Skin epidermis (tissue), 12 donors: ENCODE measurements around the gene EFHB.
"Not testable (repeated sequence)": the region's sequence is repeated elsewhere in the genome, so short reads cannot be mapped to it uniquely, and the experiment has no call there.

Source experiments
- H3K27ac ChIP-seq, 21 experiments: fragments of 200-600 bp; sonication (generic) in 11 of 21; one replicate each; pipeline ENCODE4 v1.5.0; 2020; ENCODE audit warnings: mild to moderate bottlenecking in 3 of 21, inconsistent platforms in 2 of 21, moderate library complexity in 2 of 21
- H3K4me3 ChIP-seq, 7 experiments: fragments of 200-600 bp; sonication (generic) in 2 of 7; one replicate each; pipeline ENCODE4 v1.5.0; 2020; ENCODE audit warnings: inconsistent platforms in 2 of 7, mild to moderate bottlenecking in 2 of 7, moderate library complexity in 1 of 7

EFHB gene

DNA sequence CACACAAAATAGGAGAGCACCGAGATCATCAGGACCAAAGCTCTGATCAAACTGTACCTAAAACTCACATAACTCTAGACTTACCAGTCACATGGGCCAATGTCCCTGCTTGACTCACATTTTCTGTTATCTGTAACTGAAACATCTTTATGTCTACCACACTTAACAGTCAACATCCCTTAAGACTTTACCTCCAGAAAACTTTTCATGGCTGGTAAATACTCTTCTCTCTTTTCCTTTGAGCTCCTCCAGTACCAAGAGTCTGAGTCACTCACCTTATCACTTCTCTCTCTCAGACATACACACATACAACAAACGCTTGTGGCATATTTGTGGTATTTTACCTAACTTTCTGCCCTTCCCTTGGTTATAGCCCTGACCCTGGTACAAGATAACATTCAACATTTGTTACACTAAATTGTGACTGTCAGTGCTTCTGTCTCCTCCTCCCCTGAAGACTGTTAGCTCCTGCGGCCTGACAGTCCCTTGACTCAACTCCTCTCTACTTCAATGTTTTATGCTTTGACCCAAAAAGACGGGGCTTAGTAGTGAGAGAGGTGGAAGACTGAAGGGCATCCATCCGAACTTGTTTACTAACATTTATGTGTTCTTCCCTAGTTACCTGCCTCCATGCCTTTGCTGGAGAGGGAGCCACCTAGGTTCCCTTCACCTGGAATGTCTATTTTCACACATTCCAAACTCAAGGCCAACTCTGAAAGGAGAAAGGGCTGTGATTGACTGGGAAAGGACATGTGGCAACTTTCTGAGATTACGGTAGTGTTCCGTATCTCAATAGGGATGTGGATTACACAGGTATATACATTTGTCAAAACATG is 3.7 kb upstream of the EFHB start:
- H3K4me3 ChIP-seq: no peak overlapping the region
- no peak overlapping the region for H3K27ac ChIP-seq

GRCh38 chr3:19932422-19932821 is 1.6 kb downstream of the EFHB start:
- H3K27ac ChIP-seq: no peak overlapping the region
- no peak overlapping the region for H3K4me3 ChIP-seq

- Histone ChIP-seq H3K4me3 (no peak overlapping the region), H3K27ac (peak overlapping the region in 1 of 21 experiments; percentile 34)
Observed at GRCh38 chr3:19931767-19932188, 2.2 kb downstream of the EFHB start.

- peak overlapping the region in 1 of 21 experiments; percentile 34 for H3K27ac ChIP-seq
Observed at GRCh38 chr3:19931180-19931692, 2.8 kb downstream of the EFHB start.

GRCh38 chr3:19920401-19921080 is 13.5 kb downstream of the EFHB start:
- Histone ChIP-seq H3K4me3 (no peak overlapping the region), H3K27ac (no peak overlapping the region)

More at GRCh38 chr3:19931180-19931692, 2.8 kb downstream of the EFHB start:
- H3K4me3 ChIP-seq: no peak overlapping the region

- Histone ChIP-seq H3K4me3 (no peak overlapping the region), H3K27ac (no peak overlapping the region)
Observed at GRCh38 chr3:19917167-19917566, 16.9 kb downstream of the EFHB start.

DNA sequence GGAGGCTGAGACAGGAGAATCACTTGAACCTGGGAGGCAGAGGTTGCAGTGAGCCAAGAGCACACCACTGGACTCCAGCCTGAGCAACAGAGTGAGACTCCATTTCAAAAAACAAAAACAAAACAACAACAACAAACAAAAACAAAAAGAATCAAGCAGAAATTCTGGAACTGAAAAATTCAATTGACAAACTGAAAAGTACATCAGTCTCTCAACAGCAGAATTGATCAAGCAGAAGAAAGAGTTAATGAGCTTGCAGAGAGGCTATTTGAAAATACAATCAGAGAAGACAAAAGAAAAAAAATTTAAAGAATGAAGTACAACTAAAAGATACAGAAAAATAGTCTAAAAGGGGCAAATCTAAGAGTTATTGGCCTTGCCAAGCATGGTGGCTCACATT is 22.6 kb downstream of the EFHB start:
- no peak overlapping the region for H3K4me3 ChIP-seq

DNA sequence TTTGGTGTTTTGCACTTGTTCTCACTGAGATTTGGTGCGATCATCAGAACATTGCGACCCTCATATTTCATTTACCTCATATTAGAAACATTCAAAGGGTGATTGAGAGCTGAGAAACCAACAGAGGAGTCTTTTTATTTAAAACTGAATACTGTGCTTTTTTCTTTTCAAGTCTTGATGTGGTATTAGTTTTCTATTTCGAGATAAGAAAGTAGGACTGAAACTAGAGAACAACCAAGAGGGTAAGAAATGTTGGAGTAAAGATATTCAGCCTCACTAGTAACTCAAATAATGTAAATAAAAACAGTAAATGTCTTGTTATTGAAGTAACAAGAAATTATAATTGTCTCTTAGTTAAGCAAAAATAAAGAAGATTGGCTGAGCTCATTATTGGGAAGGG is 26.5 kb downstream of the EFHB start:
- Histone ChIP-seq H3K27ac (no peak overlapping the region), H3K4me3 (no peak overlapping the region)

More for the DNA sequence above, 22.6 kb downstream of the EFHB start:
- no peak overlapping the region for H3K27ac ChIP-seq

GRCh38 chr3:19903649-19904048 is 30.4 kb downstream of the EFHB start:
- Histone ChIP-seq H3K27ac (no peak overlapping the region), H3K4me3 (no peak overlapping the region)

DNA sequence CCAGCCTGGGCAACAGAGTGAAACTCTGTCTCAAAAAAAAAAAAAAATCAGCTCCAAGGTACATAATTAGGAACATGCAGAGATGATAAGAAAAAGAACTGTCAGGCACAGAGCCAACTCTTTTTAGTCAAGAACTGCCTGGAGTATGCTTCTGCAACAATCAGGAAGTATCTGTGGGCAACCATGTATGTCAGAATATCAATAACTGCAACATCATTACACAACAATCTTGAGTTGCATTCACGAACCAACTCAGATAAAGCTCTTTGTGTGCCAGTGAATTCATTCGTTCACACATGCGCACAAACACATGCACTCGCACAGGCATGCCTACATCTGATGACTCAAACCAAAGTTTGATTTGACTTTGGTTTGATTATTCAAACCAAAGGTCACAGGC is 32.1 kb downstream of the EFHB start:
- Histone ChIP-seq H3K4me3 (no peak overlapping the region), H3K27ac (no peak overlapping the region)

DNA sequence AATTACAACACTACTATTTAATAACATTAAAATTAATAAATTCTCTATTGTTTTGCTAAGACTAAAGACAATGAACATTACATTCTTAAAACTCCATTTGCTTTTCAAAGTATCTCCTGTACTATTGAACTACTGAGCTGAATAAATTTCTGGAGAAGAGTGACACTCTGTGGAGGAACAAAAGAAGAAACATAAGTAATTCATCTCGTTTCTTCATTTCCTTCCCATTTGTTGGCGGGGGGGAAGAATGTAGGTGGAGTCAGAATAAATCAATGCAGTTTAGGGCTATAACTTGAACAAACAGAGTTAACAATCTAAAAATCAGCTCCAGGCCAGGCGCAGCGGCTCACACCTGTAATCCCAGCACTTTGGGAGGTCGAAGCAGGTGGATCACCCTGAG is 32.7 kb downstream of the EFHB start:
- H3K4me3 ChIP-seq: no peak overlapping the region
- H3K27ac ChIP-seq: no peak overlapping the region

- H3K4me3 ChIP-seq, H3K27ac ChIP-seq: not testable (repeated sequence)
Observed at GRCh38 chr3:19899833-19900232, 34.2 kb downstream of the EFHB start.

DNA sequence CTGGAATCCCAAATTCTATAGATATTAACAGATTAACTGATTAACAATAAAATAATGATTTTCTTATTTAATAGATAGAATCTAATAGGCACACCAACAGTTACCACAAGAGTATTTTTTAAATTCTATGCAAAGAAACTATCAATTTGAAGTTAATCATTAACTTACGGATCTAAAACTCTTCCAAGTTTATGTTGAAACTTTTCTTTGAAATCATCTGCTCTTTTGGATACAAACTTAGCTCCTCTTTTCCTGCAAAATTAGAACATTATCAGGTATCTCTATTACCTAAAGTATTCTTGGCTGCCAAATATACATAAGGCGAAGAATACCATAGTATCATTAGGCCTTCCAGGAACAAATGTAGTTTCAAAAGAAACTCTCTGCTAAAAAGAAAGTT is 34.8 kb downstream of the EFHB start:
- Histone ChIP-seq H3K4me3 (no peak overlapping the region), H3K27ac (no peak overlapping the region)

- H3K27ac ChIP-seq: no peak overlapping the region
- H3K4me3 ChIP-seq: no peak overlapping the region
Observed at GRCh38 chr3:19898721-19899120, 35.3 kb downstream of the EFHB start.

GRCh38 chr3:19891740-19892139 is 42.3 kb downstream of the EFHB start:
- H3K27ac ChIP-seq: no peak overlapping the region
- no peak overlapping the region for H3K4me3 ChIP-seq

DNA sequence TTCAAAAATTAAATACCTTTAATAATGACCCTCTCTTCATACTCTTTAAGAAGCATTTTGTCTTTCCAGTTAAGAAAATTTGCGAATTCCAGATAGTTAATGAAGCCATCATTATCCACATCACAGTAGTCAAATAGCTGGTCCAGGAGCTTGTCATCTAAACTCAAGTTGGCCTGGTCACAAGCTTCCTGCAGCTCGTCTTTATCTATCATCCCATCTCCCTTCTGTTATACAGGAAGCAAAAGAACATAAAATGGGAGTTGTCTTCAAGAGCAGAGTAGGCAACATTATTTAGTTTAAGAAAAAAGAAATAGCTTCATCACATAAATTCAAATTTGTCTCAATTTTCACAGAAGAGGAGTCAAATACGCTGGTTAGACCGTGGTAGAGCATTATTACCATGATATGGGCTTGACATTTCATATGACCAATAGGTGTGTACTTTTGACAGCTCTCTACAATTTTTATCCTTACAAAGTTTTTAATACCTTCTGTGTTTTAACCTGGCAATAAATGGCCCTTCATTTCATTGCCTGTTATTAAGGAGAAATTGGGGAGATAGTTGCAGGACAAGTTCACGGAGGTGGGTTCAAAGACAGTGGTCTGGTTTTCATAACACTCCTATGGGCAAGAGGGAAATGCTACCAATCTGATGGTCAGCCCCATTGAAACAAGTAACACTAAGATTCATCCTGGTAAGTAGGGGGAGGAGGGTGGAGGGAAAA is 45.4 kb downstream of the EFHB start:
- Histone ChIP-seq H3K4me3 (no peak overlapping the region), H3K27ac (peak overlapping the region in 9 of 21 experiments; percentile 12 to 53 (median 40))

DNA sequence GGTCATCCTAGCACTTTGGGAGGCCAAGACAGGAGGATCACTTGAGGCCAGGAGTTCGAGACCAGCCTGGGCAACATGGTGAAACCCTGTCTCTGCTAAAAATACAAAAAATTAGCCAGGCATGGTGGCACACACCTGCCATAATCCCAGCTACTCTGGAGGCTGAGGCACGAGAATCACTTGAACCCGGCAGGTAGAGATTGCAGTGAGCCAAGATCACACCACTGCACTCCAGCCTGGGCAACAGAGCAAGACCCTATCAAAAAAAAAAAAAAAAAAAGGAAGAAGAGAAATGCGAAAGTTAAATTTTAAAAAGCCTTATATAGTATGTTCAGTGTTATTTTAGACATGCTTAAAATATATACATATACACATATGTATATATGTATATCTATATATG is 46.9 kb downstream of the EFHB start:
- H3K4me3 ChIP-seq, H3K27ac ChIP-seq: not testable (repeated sequence)

DNA sequence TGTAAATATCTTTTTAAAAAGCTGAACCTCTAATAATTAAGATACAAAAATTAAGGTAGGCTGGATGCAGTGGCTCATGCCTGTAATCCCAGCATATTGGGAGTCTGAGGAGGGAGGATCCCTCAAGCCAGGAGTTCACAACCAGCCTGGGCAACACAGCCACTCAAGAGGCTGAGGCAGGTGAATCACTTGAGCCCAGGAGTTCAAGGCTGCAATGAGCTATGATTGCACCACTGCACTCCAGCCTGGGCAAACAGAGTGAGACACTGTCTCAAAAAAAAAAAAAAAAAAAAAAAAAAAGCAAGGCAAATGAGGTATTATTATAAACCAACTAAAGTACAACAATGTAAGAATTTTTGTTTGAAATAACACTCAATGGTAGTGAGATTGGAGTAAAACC is 47.6 kb downstream of the EFHB start:
- H3K4me3 ChIP-seq: no peak overlapping the region
- H3K27ac ChIP-seq: no peak overlapping the region

GRCh38 chr3:19885468-19885867 is 48.5 kb downstream of the EFHB start:
- Histone ChIP-seq H3K4me3 (no peak overlapping the region), H3K27ac (no peak overlapping the region)

DNA sequence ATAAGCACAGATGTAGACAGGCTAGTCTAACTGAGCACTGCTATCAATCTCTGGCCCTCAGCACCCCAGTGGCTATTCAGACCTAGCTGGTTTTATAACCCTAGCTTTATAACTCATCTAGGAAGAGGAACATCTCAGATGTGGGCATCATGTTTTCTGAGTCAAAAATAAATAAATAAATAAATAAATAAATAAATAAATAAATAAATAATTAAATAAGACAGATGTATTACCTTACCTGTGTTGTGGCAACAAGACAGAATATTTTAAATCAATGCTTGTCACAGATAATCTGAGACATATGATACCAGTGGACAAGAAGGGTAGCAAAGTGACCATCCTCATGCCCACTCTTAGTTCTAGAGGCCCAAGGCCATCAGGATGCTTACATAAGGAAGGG is 52.2 kb downstream of the EFHB start:
- no peak overlapping the region for H3K27ac ChIP-seq
- H3K4me3 ChIP-seq: no peak overlapping the region
